Adipocyte (in vitro differentiated cells): ENCODE results near the gene ZDHHC3.

ENCODE experiments used
- DNase-seq: peaks from one replicate; pipeline ENCODE4 v3.0.0-alpha.2; 2015; ENCODE audit warnings: low read depth
- H3K27me3 ChIP-seq: replicated peaks from 2 replicates; pipeline ENCODE4 v1.7.0; 2013; ENCODE audit warnings: mild to moderate bottlenecking, low read length, moderate library complexity; ENCODE audit not compliant: control insufficient read depth, insufficient read depth
- H3K36me3 ChIP-seq: 2 replicates; pipeline ENCODE4 v1.7.0; 2013; ENCODE audit warnings: low read length, mild to moderate bottlenecking, moderate library complexity; ENCODE audit not compliant: control insufficient read depth, insufficient read depth, severe bottlenecking
- H3K4me1 ChIP-seq: 2 replicates; pipeline ENCODE4 v1.7.0; 2013; ENCODE audit warnings: mild to moderate bottlenecking, low read length, moderate library complexity; ENCODE audit not compliant: control insufficient read depth, insufficient read depth
- H3K4me3 ChIP-seq: 2 replicates; pipeline ENCODE4 v1.7.0; 2013; ENCODE audit warnings: mild to moderate bottlenecking, low read length, moderate library complexity
- H3K9ac ChIP-seq: 2 replicates; pipeline ENCODE4 v1.7.0; 2013; ENCODE audit warnings: mild to moderate bottlenecking, low read length, moderate library complexity
- H3K9me3 ChIP-seq: 2 replicates; pipeline ENCODE4 v1.7.0; 2013; ENCODE audit warnings: mild to moderate bottlenecking, low read length, moderate library complexity; ENCODE audit not compliant: control insufficient read depth

Gene ZDHHC3, protein sequence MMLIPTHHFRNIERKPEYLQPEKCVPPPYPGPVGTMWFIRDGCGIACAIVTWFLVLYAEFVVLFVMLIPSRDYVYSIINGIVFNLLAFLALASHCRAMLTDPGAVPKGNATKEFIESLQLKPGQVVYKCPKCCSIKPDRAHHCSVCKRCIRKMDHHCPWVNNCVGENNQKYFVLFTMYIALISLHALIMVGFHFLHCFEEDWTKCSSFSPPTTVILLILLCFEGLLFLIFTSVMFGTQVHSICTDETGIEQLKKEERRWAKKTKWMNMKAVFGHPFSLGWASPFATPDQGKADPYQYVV

GRCh38 chr3:44976002-44976815 lies at the start of gene ZDHHC3, which contains the start of gene EXOSC7:
TSS of gene ZDHHC3 (minus strand) at chr3:44976174. CDS start at chr3:44959436, 16,738 bp downstream.
TSS of gene EXOSC7 (plus strand) at chr3:44976244. CDS start at chr3:44976278, 34 bp downstream.
- peak within 1 kb of the TSS; percentile 90 for H3K9ac ChIP-seq
- no peaks in the 10 kb centered on the region for H3K27me3 ChIP-seq
- H3K4me3 ChIP-seq = peak within 1 kb of the TSS; percentile 89
- H3K9me3 ChIP-seq = no peaks in the 10 kb centered on the region
- no peaks in the 10 kb centered on the region for H3K36me3 ChIP-seq
- peaks cover 55% of the 10 kb centered on the region for H3K4me1 ChIP-seq
- peak; percentile 97 for DNase-seq

GRCh38 chr3:45024542-45025255 lies 48.7 kb upstream of the ZDHHC3 start:
- Histone ChIP-seq H3K9ac (no peak overlapping the region), H3K4me1 (peaks cover 66% of the 10 kb centered on the region), H3K27me3 (no peaks in the 10 kb centered on the region), H3K4me3 (no peak overlapping the region), H3K9me3 (no peaks in the 10 kb centered on the region), H3K36me3 (no peaks in the 10 kb centered on the region)
- DNase-seq = no peak

- DNase-seq = no peak
- no peaks in the 10 kb centered on the region for H3K36me3 ChIP-seq
- H3K9me3 ChIP-seq = no peaks in the 10 kb centered on the region
- H3K4me3 ChIP-seq = no peak overlapping the region
- H3K4me1 ChIP-seq = peaks cover 55% of the 10 kb centered on the region
- H3K27me3 ChIP-seq = no peaks in the 10 kb centered on the region
- no peak overlapping the region for H3K9ac ChIP-seq
Observed at GRCh38 chr3:45023675-45024074, 47.7 kb upstream of the ZDHHC3 start.

DNA sequence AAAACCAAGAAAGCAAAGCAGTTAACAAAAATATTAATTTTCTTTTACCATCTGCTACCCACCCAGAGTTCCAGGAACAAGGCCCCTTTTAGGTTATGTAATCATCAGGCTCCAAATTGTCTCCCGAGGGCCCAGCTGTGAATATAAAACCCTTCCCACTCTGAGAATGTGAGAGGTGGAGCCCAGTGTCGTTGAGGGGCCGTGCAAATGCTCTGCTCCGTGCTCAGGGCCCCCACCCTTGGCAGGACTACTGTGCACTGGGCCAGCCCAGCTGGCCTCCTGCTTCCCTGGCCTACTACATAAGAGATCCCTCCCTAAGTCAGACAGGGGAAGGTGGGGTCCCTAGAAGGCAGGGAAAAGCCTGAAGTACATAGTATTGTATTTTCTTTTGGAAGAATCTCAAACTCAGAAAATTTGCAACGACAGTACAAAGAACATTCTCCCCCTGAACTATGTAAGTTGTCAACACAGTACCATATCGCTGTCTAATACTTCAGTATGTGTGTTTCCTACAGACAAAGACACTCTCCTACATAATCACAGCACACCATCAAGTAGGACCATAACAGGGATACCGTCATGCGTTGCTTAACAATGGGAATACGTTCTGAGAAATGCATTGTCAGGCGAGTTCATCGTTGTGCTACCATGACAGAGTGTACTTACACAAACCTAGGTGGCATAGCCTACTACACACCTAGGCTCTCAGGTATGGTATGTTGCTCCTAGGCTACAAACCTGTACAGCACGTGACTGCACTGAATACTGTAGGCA lies 45.7 kb upstream of the ZDHHC3 start:
- no peaks in the 10 kb centered on the region for H3K27me3 ChIP-seq
- no peaks in the 10 kb centered on the region for H3K36me3 ChIP-seq
- no peaks in the 10 kb centered on the region for H3K9me3 ChIP-seq
- H3K9ac ChIP-seq = peak overlapping the region; percentile 14
- H3K4me1 ChIP-seq = peaks cover 49% of the 10 kb centered on the region
- H3K4me3 ChIP-seq = no peak overlapping the region
- DNase-seq = no peak

GRCh38 chr3:45020534-45020933 lies 44.6 kb upstream of the ZDHHC3 start:
- no peaks in the 10 kb centered on the region for H3K9me3 ChIP-seq
- DNase-seq = no peak
- H3K36me3 ChIP-seq = no peaks in the 10 kb centered on the region
- H3K27me3 ChIP-seq = no peaks in the 10 kb centered on the region
- H3K9ac ChIP-seq = no peak overlapping the region
- no peak overlapping the region for H3K4me3 ChIP-seq
- peaks cover 41% of the 10 kb centered on the region for H3K4me1 ChIP-seq

DNA sequence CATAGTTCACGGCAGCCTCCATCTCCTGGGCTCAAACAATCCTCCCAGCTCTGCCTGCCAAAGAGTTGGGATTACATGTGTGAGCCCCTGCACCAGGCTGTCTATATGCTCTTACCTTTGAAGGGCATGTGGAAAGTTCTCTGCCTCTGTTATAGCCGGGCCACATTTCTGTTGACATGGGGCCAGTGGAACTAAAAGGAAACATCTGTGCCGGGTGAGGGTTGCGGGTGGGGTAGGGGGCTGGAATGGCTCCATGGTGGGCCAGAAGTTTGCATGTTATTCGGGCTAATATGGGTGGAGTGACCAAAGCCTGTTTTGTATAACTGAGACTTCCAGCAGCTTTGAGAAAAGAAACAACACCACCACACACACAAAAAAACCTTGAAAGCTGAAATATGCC lies 41.8 kb upstream of the ZDHHC3 start:
- Histone ChIP-seq H3K27me3 (no peaks in the 10 kb centered on the region), H3K36me3 (peaks cover 4% of the 10 kb centered on the region), H3K9ac (no peak overlapping the region), H3K4me1 (peaks cover 49% of the 10 kb centered on the region), H3K9me3 (no peaks in the 10 kb centered on the region), H3K4me3 (no peak overlapping the region)
- DNase-seq = peak; percentile 42

- no peaks in the 10 kb centered on the region for H3K9me3 ChIP-seq
- no peak overlapping the region for H3K9ac ChIP-seq
- H3K36me3 ChIP-seq = peaks cover 4% of the 10 kb centered on the region
- DNase-seq = no peak
- H3K4me1 ChIP-seq = peaks cover 54% of the 10 kb centered on the region
- no peaks in the 10 kb centered on the region for H3K27me3 ChIP-seq
- no peak overlapping the region for H3K4me3 ChIP-seq
Observed at GRCh38 chr3:45016916-45017315, 40.9 kb upstream of the ZDHHC3 start.

DNA sequence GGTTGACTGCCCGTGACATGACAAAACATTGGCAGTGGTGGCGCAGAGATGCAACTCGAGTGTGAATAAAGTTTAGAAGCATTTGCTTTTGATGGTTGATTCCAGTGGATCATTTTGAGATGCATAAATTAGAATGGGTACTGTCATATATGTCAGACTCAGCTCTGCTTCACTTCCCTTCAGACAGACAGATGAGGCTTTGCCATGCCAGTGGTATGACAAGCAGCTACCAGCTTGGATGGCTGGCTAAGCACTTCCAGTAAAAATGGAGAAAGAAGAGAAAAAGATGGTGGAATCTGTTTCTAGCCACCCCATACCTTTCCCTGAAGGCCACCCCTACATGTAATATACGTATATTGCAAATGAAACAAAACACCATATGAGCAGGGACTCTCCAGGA lies 36.6 kb upstream of the ZDHHC3 start:
- no peaks in the 10 kb centered on the region for H3K27me3 ChIP-seq
- peaks cover 78% of the 10 kb centered on the region for H3K4me1 ChIP-seq
- peak overlapping the region; percentile 60 for H3K4me3 ChIP-seq
- DNase-seq = no peak
- H3K9me3 ChIP-seq = no peaks in the 10 kb centered on the region
- peak overlapping the region; percentile 90 for H3K9ac ChIP-seq
- peaks cover 13% of the 10 kb centered on the region for H3K36me3 ChIP-seq

- Histone ChIP-seq H3K4me3 (peak overlapping the region; percentile 69), H3K27me3 (no peaks in the 10 kb centered on the region), H3K4me1 (peaks cover 76% of the 10 kb centered on the region), H3K9me3 (no peaks in the 10 kb centered on the region), H3K9ac (peak overlapping the region; percentile 90), H3K36me3 (peaks cover 20% of the 10 kb centered on the region)
- peak; percentile 91 for DNase-seq
Observed at GRCh38 chr3:45011756-45012508, 36.0 kb upstream of the ZDHHC3 start.

DNA sequence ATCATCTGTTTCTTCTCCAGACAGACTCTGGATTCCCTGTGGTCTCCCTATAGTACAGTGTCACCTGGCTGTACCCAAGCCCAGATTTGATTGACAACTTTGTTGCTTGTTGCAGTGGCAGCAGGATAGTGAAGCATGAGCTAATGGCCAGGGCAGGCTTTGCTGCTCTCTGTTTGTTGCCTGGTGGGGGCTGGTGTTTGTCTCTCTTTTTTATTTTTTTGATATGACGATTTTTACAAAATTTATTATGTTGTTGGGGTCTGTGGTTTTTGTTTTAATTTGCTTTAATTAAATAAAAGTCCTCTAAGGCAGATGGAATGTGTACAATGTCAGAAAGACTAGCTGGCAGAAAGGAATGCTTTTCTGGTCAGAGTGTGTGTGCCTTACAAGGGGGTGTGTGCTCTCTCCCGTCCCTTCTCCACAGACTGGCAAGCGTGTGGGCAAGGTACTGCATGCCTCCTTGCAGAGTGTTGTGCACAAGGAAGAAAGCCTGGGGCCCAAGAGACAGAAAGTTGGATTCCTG lies 34.9 kb upstream of the ZDHHC3 start:
- peak; percentile 81 for DNase-seq
- Histone ChIP-seq H3K4me3 (peak overlapping the region; percentile 69), H3K9me3 (no peaks in the 10 kb centered on the region), H3K4me1 (peaks cover 74% of the 10 kb centered on the region), H3K36me3 (peaks cover 22% of the 10 kb centered on the region), H3K27me3 (no peaks in the 10 kb centered on the region), H3K9ac (peak overlapping the region; percentile 90)
